22Rv1 (cell line): ENCODE results near the gene PLSCR5.

ENCODE experiments used
- ZFX ChIP-seq: fragments of 450-650 bp; IDR thresholded peaks from 2 replicates; pipeline ENCODE4 v1.6.1; 2017; ENCODE audit warnings: antibody characterized with exemption, borderline replicate concordance
- TF ChIP-seq, protein P1 (sequence below): fragments of 450-650 bp; IDR thresholded peaks from 2 replicates; pipeline ENCODE4 v1.5.1; 2017; ENCODE audit warnings: mild to moderate bottlenecking

GRCh38 chr3:146581951-146582467, 23.1 kb downstream of the PLSCR5 start:
- TF ChIP-seq, protein P1, sequence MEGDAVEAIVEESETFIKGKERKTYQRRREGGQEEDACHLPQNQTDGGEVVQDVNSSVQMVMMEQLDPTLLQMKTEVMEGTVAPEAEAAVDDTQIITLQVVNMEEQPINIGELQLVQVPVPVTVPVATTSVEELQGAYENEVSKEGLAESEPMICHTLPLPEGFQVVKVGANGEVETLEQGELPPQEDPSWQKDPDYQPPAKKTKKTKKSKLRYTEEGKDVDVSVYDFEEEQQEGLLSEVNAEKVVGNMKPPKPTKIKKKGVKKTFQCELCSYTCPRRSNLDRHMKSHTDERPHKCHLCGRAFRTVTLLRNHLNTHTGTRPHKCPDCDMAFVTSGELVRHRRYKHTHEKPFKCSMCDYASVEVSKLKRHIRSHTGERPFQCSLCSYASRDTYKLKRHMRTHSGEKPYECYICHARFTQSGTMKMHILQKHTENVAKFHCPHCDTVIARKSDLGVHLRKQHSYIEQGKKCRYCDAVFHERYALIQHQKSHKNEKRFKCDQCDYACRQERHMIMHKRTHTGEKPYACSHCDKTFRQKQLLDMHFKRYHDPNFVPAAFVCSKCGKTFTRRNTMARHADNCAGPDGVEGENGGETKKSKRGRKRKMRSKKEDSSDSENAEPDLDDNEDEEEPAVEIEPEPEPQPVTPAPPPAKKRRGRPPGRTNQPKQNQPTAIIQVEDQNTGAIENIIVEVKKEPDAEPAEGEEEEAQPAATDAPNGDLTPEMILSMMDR: no peak
- no peak for TF ChIP-seq ZFX
